Stimulated activated naive B cell treated with anti-CD40 and anti-IgM and Interleukin-4, amounts not matched to agents 10 μg/mL and 1 μg/mL and 100 μg/mL, for 72 hours (primary cell): ENCODE measurements around the gene TSPAN12.

Experiments used
- ATAC-seq, 2 donors: fragments of 150-1000 bp; cut with Tn5 transposase; replicated peaks; 2 replicates each; pipeline ENCODE4 v1.10.0; 2021; ENCODE audit warnings: moderate library complexity in 1 of 2
- DNase-seq: peaks from one replicate; pipeline ENCODE4 v3.0.0; 2021
- H3K27ac Mint-ChIP-seq: one replicate; pipeline ENCODE4 v1.8.0; 2022; ENCODE audit warnings: mild to moderate bottlenecking, mixed read lengths
- H3K27me3 Mint-ChIP-seq, 2 donors: one replicate each; pipeline ENCODE4 v1.8.0; 2022; ENCODE audit warnings: mixed read lengths in 2 of 2
- H3K36me3 Mint-ChIP-seq, 2 donors: one replicate each; pipeline ENCODE4 v1.8.0; 2022; ENCODE audit warnings: mixed read lengths in 2 of 2, mild to moderate bottlenecking in 1 of 2
- H3K4me1 Mint-ChIP-seq, 2 donors: one replicate each; pipeline ENCODE4 v1.8.0; 2022; ENCODE audit warnings: mixed read lengths in 2 of 2, mild to moderate bottlenecking in 1 of 2
- H3K4me3 Mint-ChIP-seq, 2 donors: one replicate each; pipeline ENCODE4 v1.8.0; 2022; ENCODE audit warnings: mild to moderate bottlenecking in 2 of 2, mixed read lengths in 2 of 2, moderate library complexity in 1 of 2
- H3K9me3 Mint-ChIP-seq, 2 donors: one replicate each; pipeline ENCODE4 v1.8.0; 2022; ENCODE audit warnings: mixed read lengths in 2 of 2, mild to moderate bottlenecking in 1 of 2

TSPAN12 gene

GRCh38 chr7:120832803-120833202 is 25.1 kb downstream of the TSPAN12 start:
- Mint-ChIP-seq H3K36me3 (no peaks in the 10 kb centered on the region), H3K4me1 (no peaks in the 10 kb centered on the region), H3K27ac (no peak overlapping the region), H3K4me3 (no peak overlapping the region), H3K9me3 (peaks cover 4% of the 10 kb centered on the region in 2 donors), H3K27me3 (peaks cover 23 to 25% of the 10 kb centered on the region in 2 donors)
- DNase-seq (no peak), ATAC-seq (no peak)

DNA sequence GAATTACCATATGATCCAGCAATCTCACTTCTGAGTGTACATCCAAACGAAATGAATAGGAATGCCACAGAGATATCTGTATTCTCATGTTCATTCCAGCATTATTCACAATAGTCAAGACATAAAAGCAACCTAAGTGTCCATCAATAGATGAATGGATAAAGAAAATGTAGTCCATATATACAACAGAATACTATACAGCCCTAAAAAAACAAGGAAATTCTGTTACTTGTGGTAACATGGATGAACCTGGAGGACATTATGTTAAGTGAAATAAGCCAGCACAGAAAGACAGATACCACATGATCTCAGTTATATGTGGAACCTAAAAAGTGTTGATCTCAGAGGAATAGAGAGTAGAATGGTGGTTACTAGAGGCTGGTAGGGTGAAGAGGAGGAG is 26.7 kb downstream of the TSPAN12 start:
- H3K4me1 Mint-ChIP-seq, result no peaks in the 10 kb centered on the region
- no peak for ATAC-seq

GRCh38 chr7:120829487-120829886 is 28.5 kb downstream of the TSPAN12 start:
- Mint-ChIP-seq H3K27ac (no peak overlapping the region), H3K27me3 (peaks cover 18 to 20% of the 10 kb centered on the region in 2 donors), H3K4me3 (no peak overlapping the region), H3K4me1 (no peaks in the 10 kb centered on the region), H3K9me3 (peaks cover 4% of the 10 kb centered on the region in 2 donors), H3K36me3 (no peaks in the 10 kb centered on the region)
- ATAC-seq (no peak), DNase-seq (no peak)

More for the DNA sequence above, 26.7 kb downstream of the TSPAN12 start:
- H3K36me3 Mint-ChIP-seq, result no peaks in the 10 kb centered on the region
- H3K27me3 Mint-ChIP-seq, result peaks cover 24% of the 10 kb centered on the region in 2 donors
- no peak for DNase-seq
- no peak overlapping the region for H3K4me3 Mint-ChIP-seq
- H3K9me3 Mint-ChIP-seq, result peaks cover 4% of the 10 kb centered on the region in 2 donors
- no peak overlapping the region for H3K27ac Mint-ChIP-seq

DNA sequence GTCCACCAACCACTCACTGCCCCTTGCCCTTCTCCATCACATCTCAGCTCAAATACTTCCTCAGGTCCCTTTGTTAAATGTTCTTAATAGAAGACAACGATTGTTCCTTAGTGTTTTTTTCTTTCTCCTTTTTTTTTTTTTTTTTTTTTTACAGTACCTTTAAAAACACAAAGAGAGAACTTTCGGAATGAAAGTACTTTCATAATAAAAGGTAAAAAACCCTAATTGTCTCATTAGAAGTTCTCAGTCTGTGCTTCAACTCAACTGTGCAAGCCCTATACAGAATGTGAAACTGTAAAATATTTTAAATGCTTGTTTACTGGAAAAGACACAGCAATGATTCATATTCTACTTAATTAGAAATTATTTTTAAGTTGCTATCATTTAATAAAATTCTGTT is 29.4 kb downstream of the TSPAN12 start:
- peaks cover 4% of the 10 kb centered on the region in 2 donors for H3K9me3 Mint-ChIP-seq
- H3K36me3 Mint-ChIP-seq, result no peaks in the 10 kb centered on the region
- ATAC-seq (no peak), DNase-seq (no peak)
- peaks cover 18 to 20% of the 10 kb centered on the region in 2 donors for H3K27me3 Mint-ChIP-seq
- no peaks in the 10 kb centered on the region for H3K4me1 Mint-ChIP-seq
- no peak overlapping the region for H3K27ac Mint-ChIP-seq
- no peak overlapping the region for H3K4me3 Mint-ChIP-seq

DNA sequence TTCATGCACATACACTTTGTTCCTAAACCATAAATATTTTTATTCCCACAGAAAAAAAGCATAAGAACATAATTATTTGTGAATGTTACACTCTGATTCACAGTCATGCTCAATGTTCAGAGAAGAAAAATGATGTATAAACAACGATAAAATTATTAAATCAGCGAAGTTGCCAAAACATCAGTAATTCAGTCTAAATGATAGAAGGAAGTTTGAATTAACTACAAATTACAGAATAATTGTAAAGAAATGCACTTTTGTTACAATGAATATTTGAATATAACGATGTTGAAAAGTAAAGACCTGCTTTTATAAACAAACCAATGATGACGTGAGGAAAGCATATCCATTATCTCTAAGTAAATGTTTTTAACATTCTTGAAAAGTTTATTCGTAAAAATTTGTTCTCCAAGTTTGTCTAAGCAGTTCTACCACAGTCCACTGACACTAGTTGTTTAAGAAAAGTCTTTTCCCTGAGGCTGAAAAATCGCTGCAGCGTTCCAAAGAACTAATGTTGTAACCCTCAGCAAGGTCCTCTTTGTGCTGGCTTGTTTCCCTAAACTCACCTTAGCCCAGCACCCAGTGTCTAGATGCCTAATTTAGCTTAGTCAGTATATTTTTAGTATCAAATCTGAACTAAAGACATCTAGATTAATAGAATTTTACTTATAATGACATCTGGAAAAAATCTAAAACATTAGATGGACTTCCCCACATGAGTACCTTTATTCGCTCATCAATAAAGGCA is 30.4 kb downstream of the TSPAN12 start:
- Mint-ChIP-seq H3K4me1 (no peaks in the 10 kb centered on the region), H3K9me3 (peaks cover 4% of the 10 kb centered on the region in 2 donors), H3K36me3 (no peaks in the 10 kb centered on the region), H3K27me3 (peaks cover 20 to 24% of the 10 kb centered on the region in 2 donors), H3K27ac (no peak overlapping the region), H3K4me3 (no peak overlapping the region)
- no peak for ATAC-seq
- no peak for DNase-seq

DNA sequence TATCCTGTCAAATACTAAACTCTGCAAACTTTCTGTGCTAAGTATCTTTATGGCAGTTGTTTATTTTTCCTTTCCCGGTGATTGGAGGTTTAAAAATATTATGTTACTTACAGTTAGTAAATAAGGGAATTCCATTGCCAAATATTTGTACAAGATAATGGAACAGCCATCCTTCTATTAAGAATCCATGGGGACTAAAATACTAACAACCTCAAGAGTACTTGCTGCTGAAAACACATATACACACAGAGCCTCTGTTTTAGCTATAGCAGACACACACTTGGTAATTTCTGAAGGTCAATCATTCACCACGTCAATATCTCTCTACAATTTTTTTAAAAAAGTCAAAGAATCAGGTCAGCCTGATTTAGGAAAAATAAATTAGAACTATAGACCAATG is 32.4 kb downstream of the TSPAN12 start:
- Mint-ChIP-seq H3K4me1 (no peaks in the 10 kb centered on the region), H3K36me3 (no peaks in the 10 kb centered on the region), H3K27me3 (peaks cover 18 to 27% of the 10 kb centered on the region in 2 donors), H3K27ac (no peak overlapping the region), H3K4me3 (no peak overlapping the region), H3K9me3 (peaks cover 2% of the 10 kb centered on the region in 2 donors)
- ATAC-seq (no peak), DNase-seq (no peak)

DNA sequence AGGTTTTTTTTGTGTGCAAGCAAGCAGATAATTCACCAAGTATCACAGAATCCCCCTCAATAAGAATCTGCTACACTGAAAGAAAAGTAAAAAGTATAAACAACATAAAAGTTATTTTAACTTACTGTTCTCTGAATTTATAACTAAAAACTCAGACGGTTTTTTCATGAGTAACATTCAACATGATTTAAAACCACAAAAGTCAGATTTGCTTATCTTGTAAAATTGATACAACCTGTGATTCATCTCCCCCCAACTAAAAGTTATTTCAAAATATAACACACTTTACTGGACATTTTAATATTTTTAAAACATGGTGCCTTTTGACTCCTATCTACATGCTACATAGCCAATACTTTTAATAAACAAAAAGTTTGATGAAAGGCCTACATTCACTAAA is 32.8 kb downstream of the TSPAN12 start:
- H3K27me3 Mint-ChIP-seq, result peaks cover 19 to 29% of the 10 kb centered on the region in 2 donors
- DNase-seq (no peak), ATAC-seq (no peak)
- H3K4me3 Mint-ChIP-seq, result no peak overlapping the region
- H3K9me3 Mint-ChIP-seq, result peaks cover 0 to 2% of the 10 kb centered on the region in 2 donors
- no peaks in the 10 kb centered on the region for H3K36me3 Mint-ChIP-seq
- no peak overlapping the region for H3K27ac Mint-ChIP-seq
- H3K4me1 Mint-ChIP-seq, result no peaks in the 10 kb centered on the region

GRCh38 chr7:120819861-120820260 is 38.1 kb downstream of the TSPAN12 start:
- H3K4me1 Mint-ChIP-seq, result no peaks in the 10 kb centered on the region
- H3K27me3 Mint-ChIP-seq, result peaks cover 16 to 23% of the 10 kb centered on the region in 2 donors
- H3K9me3 Mint-ChIP-seq, result no peaks in the 10 kb centered on the region
- H3K36me3 Mint-ChIP-seq, result no peaks in the 10 kb centered on the region
- ATAC-seq (no peak), DNase-seq (no peak)
- no peak overlapping the region for H3K27ac Mint-ChIP-seq
- H3K4me3 Mint-ChIP-seq, result no peak overlapping the region

DNA sequence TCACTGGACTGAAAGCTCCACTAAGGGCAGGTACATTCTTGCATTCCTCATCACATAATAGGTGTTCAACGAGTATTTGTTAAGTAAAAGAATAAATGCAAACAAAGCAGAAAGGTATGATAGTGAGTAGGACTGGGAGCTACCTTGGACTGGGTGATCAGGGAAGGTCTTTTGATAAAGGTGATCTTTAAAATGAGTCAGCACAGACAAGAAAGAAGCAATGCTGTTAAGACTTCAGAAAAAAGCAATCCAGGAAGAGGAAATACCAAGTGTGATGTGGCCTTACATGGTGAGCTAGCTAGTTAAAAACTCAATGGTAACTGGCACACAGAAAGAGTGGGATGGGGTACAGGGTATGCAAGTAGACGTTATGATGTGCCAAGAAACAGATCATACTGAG is 40.1 kb downstream of the TSPAN12 start:
- no peak overlapping the region for H3K4me3 Mint-ChIP-seq
- DNase-seq (no peak), ATAC-seq (no peak)
- H3K36me3 Mint-ChIP-seq, result no peaks in the 10 kb centered on the region
- no peaks in the 10 kb centered on the region for H3K9me3 Mint-ChIP-seq
- no peaks in the 10 kb centered on the region for H3K4me1 Mint-ChIP-seq
- no peak overlapping the region for H3K27ac Mint-ChIP-seq
- H3K27me3 Mint-ChIP-seq, result peaks cover 16 to 22% of the 10 kb centered on the region in 2 donors

DNA sequence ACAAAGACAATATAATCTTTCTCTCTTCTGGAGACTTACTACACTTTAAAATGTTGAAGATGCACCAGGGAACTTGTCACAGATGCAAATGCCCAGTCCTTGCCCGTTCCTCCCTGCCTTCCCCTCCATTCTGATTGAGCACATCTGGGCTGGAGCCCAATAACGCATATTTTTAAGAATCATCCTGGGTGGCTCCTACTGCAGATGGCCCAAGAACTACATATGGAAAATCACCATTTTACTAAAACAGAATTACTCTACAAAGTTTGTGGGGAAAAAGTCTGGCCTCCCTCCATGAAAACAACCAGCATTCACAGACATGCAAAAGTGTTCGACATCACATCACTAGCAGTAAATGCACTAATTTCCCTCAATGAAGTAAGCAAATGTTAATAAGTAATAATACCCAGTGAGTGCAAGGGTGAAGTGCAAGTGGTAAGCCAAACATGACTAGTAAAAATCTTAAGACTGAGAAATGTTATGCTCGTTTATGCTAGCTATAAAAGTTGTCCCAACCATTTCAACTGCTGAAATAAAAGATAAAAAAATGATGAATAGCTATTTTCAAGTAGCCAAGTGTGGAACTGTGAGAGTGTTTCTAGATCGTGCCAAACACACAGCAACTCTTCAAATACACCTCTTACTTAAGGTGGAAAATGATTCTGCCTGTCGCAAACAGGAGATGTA is 43.5 kb downstream of the TSPAN12 start:
- H3K4me1 Mint-ChIP-seq, result no peaks in the 10 kb centered on the region
- ATAC-seq (no peak), DNase-seq (no peak)
- H3K27ac Mint-ChIP-seq, result no peak overlapping the region
- no peak overlapping the region for H3K4me3 Mint-ChIP-seq
- no peaks in the 10 kb centered on the region for H3K9me3 Mint-ChIP-seq
- no peaks in the 10 kb centered on the region for H3K36me3 Mint-ChIP-seq
- peaks cover 5 to 14% of the 10 kb centered on the region in 2 donors for H3K27me3 Mint-ChIP-seq

DNA sequence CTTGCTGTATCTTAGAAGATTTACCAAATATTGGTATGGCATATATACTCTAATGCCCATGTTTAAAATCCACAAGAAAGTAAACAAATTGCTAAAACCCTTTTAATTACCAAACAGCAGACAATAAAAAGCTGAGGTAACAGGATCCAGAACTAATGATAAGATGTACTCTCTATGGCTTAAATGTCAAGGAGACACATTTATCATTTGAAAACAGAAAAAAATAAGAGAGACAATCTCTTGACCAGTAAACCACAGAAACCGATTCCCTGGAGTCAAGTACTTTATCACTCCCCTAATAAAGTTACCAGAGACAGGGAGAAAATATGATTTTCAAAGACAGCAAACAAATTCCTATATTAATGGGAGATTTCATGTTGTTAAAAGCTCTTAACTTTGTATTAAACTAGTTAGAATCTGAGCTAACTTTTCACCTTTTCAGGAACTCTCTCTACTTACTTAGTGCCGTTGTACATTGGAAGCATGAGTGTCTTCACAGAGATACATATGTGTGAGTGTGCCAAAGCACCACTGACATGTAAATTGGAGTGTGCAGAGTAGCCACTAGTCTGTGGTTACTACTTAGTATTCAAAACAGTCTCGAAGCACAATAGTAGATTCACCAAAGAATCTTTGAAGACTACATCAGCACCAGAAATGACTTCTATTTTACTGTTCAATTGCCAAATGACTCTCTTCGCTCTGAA is 44.2 kb downstream of the TSPAN12 start:
- Mint-ChIP-seq H3K27ac (no peak overlapping the region), H3K4me1 (no peaks in the 10 kb centered on the region), H3K9me3 (no peaks in the 10 kb centered on the region), H3K27me3 (peaks cover 5 to 14% of the 10 kb centered on the region in 2 donors), H3K36me3 (no peaks in the 10 kb centered on the region), H3K4me3 (no peak overlapping the region)
- ATAC-seq (no peak), DNase-seq (no peak)

DNA sequence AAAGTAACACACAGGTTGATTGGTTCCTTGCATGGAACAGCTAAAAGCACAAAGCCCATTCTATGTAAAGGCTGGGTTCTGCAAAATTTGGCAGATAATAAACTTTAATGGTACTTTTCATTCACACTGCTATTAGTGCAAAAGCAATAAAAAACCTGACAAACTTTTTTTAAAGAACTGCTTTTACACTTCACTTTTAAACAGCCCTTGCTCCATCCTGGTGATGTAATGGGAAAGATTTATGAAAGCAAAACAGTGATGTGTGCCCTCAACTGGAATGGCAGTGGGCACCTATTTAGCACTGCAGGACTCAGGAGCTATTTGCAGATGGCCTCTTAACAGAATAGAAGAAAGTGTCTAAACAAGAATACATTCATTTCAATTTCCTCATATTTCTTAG is 44.9 kb downstream of the TSPAN12 start:
- Mint-ChIP-seq H3K4me3 (no peak overlapping the region), H3K9me3 (no peaks in the 10 kb centered on the region), H3K36me3 (no peaks in the 10 kb centered on the region), H3K27me3 (peaks cover 5 to 14% of the 10 kb centered on the region in 2 donors), H3K4me1 (no peaks in the 10 kb centered on the region), H3K27ac (no peak overlapping the region)
- DNase-seq (no peak), ATAC-seq (no peak)

- H3K4me3 Mint-ChIP-seq, result no peak overlapping the region
Observed at GRCh38 chr7:120809260-120809659, 48.7 kb downstream of the TSPAN12 start.

DNA sequence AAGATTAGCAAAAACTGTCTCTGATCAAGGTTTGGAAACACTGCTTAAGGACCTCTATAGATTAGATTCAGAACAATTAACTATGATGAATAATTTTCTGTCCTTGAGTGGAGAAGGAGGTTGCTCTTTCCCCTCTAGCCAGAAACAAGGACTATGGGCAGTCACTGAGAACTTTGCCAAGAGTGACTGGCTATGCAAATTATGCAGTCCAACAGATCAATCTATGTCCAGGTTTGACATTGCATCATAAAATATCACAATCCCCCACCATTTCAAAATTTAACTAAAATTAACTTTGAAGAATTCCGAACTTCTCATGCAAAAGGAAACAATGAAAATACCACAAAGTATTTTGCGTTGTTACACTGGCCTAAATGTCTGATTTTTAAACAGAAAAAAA is 50.6 kb downstream of the TSPAN12 start:
- H3K9me3 Mint-ChIP-seq, result no peaks in the 10 kb centered on the region
- H3K36me3 Mint-ChIP-seq, result no peaks in the 10 kb centered on the region
- ATAC-seq (no peak), DNase-seq (no peak)
- no peak overlapping the region for H3K27ac Mint-ChIP-seq
- peaks cover 4 to 7% of the 10 kb centered on the region in 2 donors for H3K27me3 Mint-ChIP-seq
- H3K4me3 Mint-ChIP-seq, result no peak overlapping the region
- no peaks in the 10 kb centered on the region for H3K4me1 Mint-ChIP-seq

More at GRCh38 chr7:120809260-120809659, 48.7 kb downstream of the TSPAN12 start:
- Mint-ChIP-seq H3K4me1 (no peaks in the 10 kb centered on the region), H3K36me3 (no peaks in the 10 kb centered on the region), H3K27ac (no peak overlapping the region), H3K9me3 (no peaks in the 10 kb centered on the region), H3K27me3 (peaks cover 0 to 7% of the 10 kb centered on the region in 2 donors)
- ATAC-seq (no peak), DNase-seq (no peak)
